ENCODE data around the gene RAPSN. TPM values are rescaled to one million over a fixed set of nuclear protein-coding genes. Genes with fewer than 3 reads are reported as not detected.

The RAPSN gene
- total RNA-seq, 2 experiments from 2014 or later, result 0.16 to 0.79 TPM

DNA sequence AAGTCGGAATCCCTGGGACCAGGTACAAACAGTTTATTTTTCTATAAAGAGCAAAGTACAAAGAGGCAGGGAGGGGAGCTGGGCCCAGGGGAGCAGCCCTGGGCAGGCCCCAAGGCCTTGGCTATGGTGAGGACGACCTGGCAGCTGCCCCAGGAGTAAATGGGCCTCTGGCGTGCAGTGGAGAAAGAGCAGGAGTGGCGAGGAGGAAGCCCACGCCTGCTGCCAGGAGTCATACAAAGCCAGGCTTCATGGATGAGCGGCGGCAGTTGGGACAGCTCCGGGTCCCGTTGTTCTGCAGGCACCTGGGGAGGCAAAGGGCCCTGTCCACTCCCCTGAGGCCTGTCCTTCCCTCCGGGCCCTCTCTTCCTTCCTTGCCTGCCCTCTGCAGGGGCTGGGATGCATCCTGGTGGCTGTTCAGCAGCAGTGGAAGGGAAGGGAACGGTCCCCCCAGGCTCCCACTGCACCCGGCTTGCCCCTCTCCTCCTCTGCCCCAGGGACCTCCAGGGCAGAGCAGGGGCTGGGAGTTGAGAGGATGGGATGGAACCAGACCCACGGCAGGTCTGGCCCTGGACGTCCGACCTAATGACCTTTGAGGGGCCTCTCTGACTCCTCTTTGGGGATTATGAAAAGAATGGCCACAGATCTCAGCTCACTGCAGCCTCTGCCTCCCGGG is 11.1 kb downstream of the RAPSN start:
- CTCF ChIA-PET, result no interaction called here

GRCh38 chr11:47437218-47437745 is 11.7 kb downstream of the RAPSN start:
- Mint-ChIP-seq H3K27me3 (no peaks in the 10 kb centered on the region), H3K36me3 (no peaks in the 10 kb centered on the region), H3K4me3 (no peak overlapping the region), H3K9me3 (ENCODE audit: low read depth) (no peaks in the 10 kb centered on the region), H3K27ac (no peak overlapping the region), H3K4me1 (no peaks in the 10 kb centered on the region)
- CTCF ChIA-PET, result no interaction called here
- ATAC-seq (no peak), DNase-seq (no peak)

More for the DNA sequence above, 11.1 kb downstream of the RAPSN start:
- no peaks in the 10 kb centered on the region for H3K9me3 Mint-ChIP-seq (ENCODE audit: low read depth)
- H3K27me3 Mint-ChIP-seq, result no peaks in the 10 kb centered on the region
- no peak for DNase-seq
- H3K36me3 Mint-ChIP-seq, result no peaks in the 10 kb centered on the region
- no peak for ATAC-seq
- no peak overlapping the region for H3K4me3 Mint-ChIP-seq
- H3K4me1 Mint-ChIP-seq, result no peaks in the 10 kb centered on the region
- no peak overlapping the region for H3K27ac Mint-ChIP-seq

- no peak overlapping the region for H3K4me3 Mint-ChIP-seq
- H3K9me3 Mint-ChIP-seq (ENCODE audit: low read depth), result no peaks in the 10 kb centered on the region
- ATAC-seq (no peak), DNase-seq (no peak)
- no peaks in the 10 kb centered on the region for H3K27me3 Mint-ChIP-seq
- H3K27ac Mint-ChIP-seq, result no peak overlapping the region
- CTCF ChIA-PET, result no interaction called here
- H3K4me1 Mint-ChIP-seq, result no peaks in the 10 kb centered on the region
- H3K36me3 Mint-ChIP-seq, result no peaks in the 10 kb centered on the region
Observed at GRCh38 chr11:47436726-47437125, 12.2 kb downstream of the RAPSN start.

GRCh38 chr11:47435687-47436086 is 13.2 kb downstream of the RAPSN start:
- Mint-ChIP-seq H3K27ac (no peak overlapping the region), H3K36me3 (no peaks in the 10 kb centered on the region), H3K9me3 (ENCODE audit: low read depth) (no peaks in the 10 kb centered on the region), H3K27me3 (no peaks in the 10 kb centered on the region), H3K4me3 (no peak overlapping the region), H3K4me1 (no peaks in the 10 kb centered on the region)
- CTCF ChIA-PET, result no interaction called here
- ATAC-seq, result no peak
- DNase-seq, result no peak

DNA sequence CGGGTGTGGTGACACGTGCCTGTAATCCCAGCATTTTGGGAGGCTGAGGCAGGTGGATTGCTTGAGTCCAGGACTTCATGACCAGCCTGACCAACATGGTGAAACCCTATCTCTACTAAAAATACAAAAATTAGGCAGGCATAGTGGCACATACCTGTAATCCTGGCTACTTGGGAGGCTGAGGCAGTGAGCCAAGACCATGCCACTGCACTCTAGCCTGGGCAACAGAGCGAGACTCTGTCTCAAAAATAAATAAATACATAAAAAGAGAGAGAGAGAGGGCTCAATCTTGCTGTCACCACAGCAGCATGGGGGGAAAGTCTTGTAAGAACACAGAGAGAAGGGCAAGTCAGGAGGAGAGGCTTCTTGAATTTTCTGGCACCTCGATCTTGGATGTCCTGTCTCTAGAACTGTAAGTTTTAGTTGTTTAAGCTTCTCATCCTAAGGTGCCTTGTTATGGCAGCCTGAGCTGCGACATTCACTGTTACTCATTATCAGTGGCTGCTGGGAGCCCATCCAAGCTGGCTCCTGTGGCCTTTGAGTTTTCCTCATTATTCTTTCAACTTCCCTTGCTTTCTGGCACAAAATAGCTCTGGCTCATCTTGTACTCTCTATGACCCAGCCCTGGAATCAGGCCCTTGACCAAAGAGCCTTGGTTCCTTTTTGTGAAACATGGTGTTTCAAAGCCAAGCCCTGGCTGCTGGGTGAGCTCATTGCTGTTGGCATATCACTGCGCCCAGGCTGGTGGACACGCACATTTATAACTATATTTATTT is 14.7 kb downstream of the RAPSN start:
- H3K4me1 Mint-ChIP-seq, result no peaks in the 10 kb centered on the region
- no peak for ATAC-seq
- CTCF ChIA-PET, result interaction anchor here (0.7 to 0.9 kb wide), 2 partner anchors 10 to 94 kb away, joined by 3 read pairs; no protein-coding TSS in a partner anchor
- no peaks in the 10 kb centered on the region for H3K27me3 Mint-ChIP-seq
- no peak overlapping the region for H3K27ac Mint-ChIP-seq
- no peaks in the 10 kb centered on the region for H3K36me3 Mint-ChIP-seq
- H3K9me3 Mint-ChIP-seq (ENCODE audit: low read depth), result no peaks in the 10 kb centered on the region
- DNase-seq, result no peak
- no peak overlapping the region for H3K4me3 Mint-ChIP-seq

DNA sequence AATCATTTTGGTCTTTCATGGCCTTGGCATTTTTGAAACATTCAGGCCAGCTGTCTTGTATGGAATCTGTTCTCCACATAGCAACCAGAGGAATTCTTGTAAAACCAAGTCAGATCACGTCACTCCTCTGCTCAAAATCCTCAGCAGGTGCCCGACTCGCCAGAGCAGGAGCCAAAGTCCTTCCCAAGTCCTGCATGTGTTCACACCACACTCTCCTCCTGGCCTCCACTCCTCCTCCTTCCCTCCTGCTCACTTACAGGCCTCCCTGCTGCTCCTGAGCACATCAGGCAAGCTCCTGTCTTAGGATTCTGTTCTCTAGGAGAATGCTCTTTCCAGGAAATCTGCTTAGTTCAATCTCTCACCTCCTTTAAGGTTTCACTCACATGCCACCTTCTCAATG is 15.8 kb downstream of the RAPSN start:
- Mint-ChIP-seq H3K27me3 (no peaks in the 10 kb centered on the region), H3K36me3 (no peaks in the 10 kb centered on the region), H3K4me3 (no peak overlapping the region), H3K9me3 (ENCODE audit: low read depth) (no peaks in the 10 kb centered on the region), H3K4me1 (no peaks in the 10 kb centered on the region), H3K27ac (no peak overlapping the region)
- DNase-seq, result no peak
- CTCF ChIA-PET, result interaction anchor here (2.6 kb wide), 1 partner anchor 21 kb away, joined by 6 read pairs; no protein-coding TSS in a partner anchor
- ATAC-seq, result no peak

- CTCF ChIA-PET, result interaction anchor here (1.1 to 2.6 kb wide), 2 partner anchors 19 to 22 kb away, joined by 3 to 6 read pairs; no protein-coding TSS in a partner anchor
- no peaks in the 10 kb centered on the region for H3K9me3 Mint-ChIP-seq (ENCODE audit: low read depth)
- no peak overlapping the region for H3K4me3 Mint-ChIP-seq
- ATAC-seq, result no peak
- peaks cover 7% of the 10 kb centered on the region for H3K4me1 Mint-ChIP-seq
- DNase-seq, result no peak
- H3K27ac Mint-ChIP-seq, result no peak overlapping the region
- no peaks in the 10 kb centered on the region for H3K36me3 Mint-ChIP-seq
- no peaks in the 10 kb centered on the region for H3K27me3 Mint-ChIP-seq
Observed at GRCh38 chr11:47431356-47432083, 17.4 kb downstream of the RAPSN start.

DNA sequence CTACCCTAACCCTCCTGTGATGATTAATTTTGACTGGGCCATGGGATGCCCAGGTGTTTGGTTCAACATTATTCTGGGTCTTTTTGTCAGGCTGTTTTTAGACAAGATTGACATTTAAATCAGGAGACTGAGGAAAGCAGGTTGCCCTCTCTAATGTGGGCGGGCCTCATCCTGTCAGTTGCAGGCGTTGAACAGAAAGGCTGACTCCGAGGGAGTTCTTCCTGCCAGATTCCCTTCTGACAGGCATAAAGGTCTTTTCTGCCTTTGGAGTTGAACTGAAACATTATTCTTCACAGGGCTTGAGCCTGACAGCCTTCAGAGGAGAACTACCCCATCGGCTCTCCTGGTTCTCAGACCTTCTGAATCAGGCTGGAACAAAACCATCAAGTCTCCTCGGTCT is 18.4 kb downstream of the RAPSN start:
- Mint-ChIP-seq H3K36me3 (peaks cover 4% of the 10 kb centered on the region), H3K4me1 (peaks cover 12% of the 10 kb centered on the region), H3K27me3 (no peaks in the 10 kb centered on the region), H3K9me3 (ENCODE audit: low read depth) (no peaks in the 10 kb centered on the region), H3K4me3 (no peak overlapping the region), H3K27ac (no peak overlapping the region)
- ATAC-seq (no peak), DNase-seq (no peak)
- CTCF ChIA-PET, result no interaction called here

- H3K9me3 Mint-ChIP-seq (ENCODE audit: low read depth), result no peaks in the 10 kb centered on the region
- H3K27me3 Mint-ChIP-seq, result no peaks in the 10 kb centered on the region
- DNase-seq, result peak; percentile 99
- H3K4me1 Mint-ChIP-seq, result peaks cover 31% of the 10 kb centered on the region
- H3K4me3 Mint-ChIP-seq, result peak within 1 kb of the TSS; percentile 100
- H3K27ac Mint-ChIP-seq, result peak within 1 kb of the TSS; percentile 100
- ATAC-seq, result peak; percentile 97
- H3K36me3 Mint-ChIP-seq, result peaks cover 32% of the 10 kb centered on the region
- CTCF ChIA-PET, result interaction anchor here (1.2 to 8.2 kb wide), 4 partner anchors 15 to 127 kb away, joined by 4 to 78 read pairs (median 10); partner anchors contain the start of gene SLC39A13
Observed at GRCh38 chr11:47426062-47426956, 22.6 kb downstream of the RAPSN start, which contains the start of gene PSMC3. TSS of gene PSMC3 (minus strand) at chr11:47426439. CDS start at chr11:47426279, 160 bp downstream.

GRCh38 chr11:47425611-47426010 is 23.3 kb downstream of the RAPSN start:
- no peaks in the 10 kb centered on the region for H3K27me3 Mint-ChIP-seq
- ATAC-seq, result no peak
- H3K4me1 Mint-ChIP-seq, result peaks cover 33% of the 10 kb centered on the region
- H3K36me3 Mint-ChIP-seq, result peaks cover 34% of the 10 kb centered on the region
- DNase-seq, result no peak
- CTCF ChIA-PET, result interaction anchor here (1.2 to 8.2 kb wide), 4 partner anchors 14 to 128 kb away, joined by 4 to 78 read pairs (median 10); partner anchors contain the start of gene SLC39A13
- H3K4me3 Mint-ChIP-seq, result peak overlapping the region; percentile 100
- peak overlapping the region; percentile 100 for H3K27ac Mint-ChIP-seq
- no peaks in the 10 kb centered on the region for H3K9me3 Mint-ChIP-seq (ENCODE audit: low read depth)

- H3K9me3 Mint-ChIP-seq (ENCODE audit: low read depth), result no peaks in the 10 kb centered on the region
- H3K27ac Mint-ChIP-seq, result no peak overlapping the region
- H3K4me1 Mint-ChIP-seq, result peaks cover 2% of the 10 kb centered on the region
- CTCF ChIA-PET, result interaction anchor here (1.7 kb wide), 1 partner anchor 44 kb away, joined by 5 read pairs; no protein-coding TSS in a partner anchor
- no peak overlapping the region for H3K4me3 Mint-ChIP-seq
- ATAC-seq, result no peak
- peaks cover 29% of the 10 kb centered on the region for H3K36me3 Mint-ChIP-seq
- no peak for DNase-seq
- no peaks in the 10 kb centered on the region for H3K27me3 Mint-ChIP-seq
Observed at GRCh38 chr11:47418454-47419259, 30.3 kb downstream of the RAPSN start.

DNA sequence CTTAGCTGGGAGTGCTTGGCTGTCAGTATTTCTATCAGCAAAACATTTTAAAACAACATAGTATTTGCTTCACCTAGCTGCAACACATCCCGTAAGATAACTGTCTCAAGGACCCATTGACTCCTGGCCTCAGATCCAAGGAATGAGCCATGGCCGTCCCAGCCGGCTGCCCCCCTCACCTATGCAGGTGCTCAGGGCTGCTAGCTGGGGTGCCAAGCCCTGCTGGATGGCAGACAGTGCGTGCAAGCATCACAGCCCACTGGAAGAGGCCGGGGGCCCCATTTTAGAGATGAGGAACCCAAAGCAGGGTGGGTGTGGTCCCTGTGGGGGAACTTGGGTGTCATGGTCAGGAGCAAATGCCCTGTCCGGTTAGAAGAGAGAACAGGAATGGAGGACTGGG is 31.2 kb downstream of the RAPSN start:
- peaks cover 26% of the 10 kb centered on the region for H3K36me3 Mint-ChIP-seq
- no peaks in the 10 kb centered on the region for H3K27me3 Mint-ChIP-seq
- H3K4me3 Mint-ChIP-seq, result no peak overlapping the region
- H3K9me3 Mint-ChIP-seq (ENCODE audit: low read depth), result no peaks in the 10 kb centered on the region
- no peak for ATAC-seq
- CTCF ChIA-PET, result no interaction called here
- H3K4me1 Mint-ChIP-seq, result peaks cover 2% of the 10 kb centered on the region
- no peak for DNase-seq
- no peak overlapping the region for H3K27ac Mint-ChIP-seq
